Neural cell (in vitro differentiated cells): ENCODE data around the gene SKIDA1. TPM values are rescaled to one million over a fixed set of nuclear protein-coding genes. Genes with fewer than 3 reads are reported as not detected.

Experiments used
- H2AFZ ChIP-seq: fragments of 200-600, 300-800 bp; sonication (generic), shearing (Covaris generic); 2 replicates; pipeline ENCODE4 v1.6.0; 2014; ENCODE audit warnings: low read depth, mild to moderate bottlenecking, antibody characterized with exemption, low read length, moderate library complexity
- H3F3A ChIP-seq: fragments of 200-600 bp; shearing (Covaris generic); 2 replicates; pipeline ENCODE4 v1.6.1; 2016; ENCODE audit warnings: mild to moderate bottlenecking, moderate library complexity, mixed read lengths, antibody characterized with exemption, low read length; ENCODE audit not compliant: insufficient read depth, poor library complexity, severe bottlenecking
- H3K27ac ChIP-seq: fragments of 200-600, 300-800 bp; sonication (generic), shearing (Covaris generic); 2 replicates; pipeline ENCODE4 v1.5.1; 2014; ENCODE audit warnings: mild to moderate bottlenecking, low read length, moderate library complexity
- H3K27me3 ChIP-seq: fragments of 300-800, 200-600 bp; sonication (generic), shearing (Covaris generic); 2 replicates; pipeline ENCODE4 v1.6.0; 2014; ENCODE audit warnings: mild to moderate bottlenecking, low read depth, low read length, moderate library complexity; ENCODE audit not compliant: insufficient read depth
- H3K36me3 ChIP-seq: fragments of 300-800, 200-600 bp; sonication (generic), shearing (Covaris generic); 2 replicates; pipeline ENCODE4 v1.5.1; 2014; ENCODE audit warnings: mild to moderate bottlenecking, antibody characterized with exemption, low read length, moderate library complexity; ENCODE audit not compliant: insufficient read depth
- H3K4me2 ChIP-seq: fragments of 300-800, 200-600 bp; sonication (generic), shearing (Covaris generic); 2 replicates; pipeline ENCODE4 v1.6.0; 2014; ENCODE audit warnings: mild to moderate bottlenecking, low read length
- H3K4me3 ChIP-seq: fragments of 300-800, 200-600 bp; sonication (generic), shearing (Covaris generic); 2 replicates; pipeline ENCODE4 v1.5.1; 2014; ENCODE audit warnings: mild to moderate bottlenecking, low read length, moderate library complexity
- H3K79me2 ChIP-seq: fragments of 200-600 bp; shearing (Covaris generic); replicated peaks from 2 replicates; pipeline ENCODE4 v1.6.0; 2014; ENCODE audit warnings: mild to moderate bottlenecking, low read length, moderate library complexity; ENCODE audit not compliant: insufficient read depth
- H3K9ac ChIP-seq: fragments of 300-800, 200-600 bp; sonication (generic), shearing (Covaris generic); 2 replicates; pipeline ENCODE4 v1.6.1; 2016; ENCODE audit warnings: mild to moderate bottlenecking, low read length, mixed read lengths
- H3K9me2 ChIP-seq: fragments of 200-600 bp; shearing (Covaris generic); 2 replicates; pipeline ENCODE4 v1.6.1; 2016; ENCODE audit warnings: mild to moderate bottlenecking, low read length, mixed read lengths; ENCODE audit not compliant: insufficient read depth
- H3K9me3 ChIP-seq: fragments of 200-600, 300-800 bp; sonication (generic), shearing (Covaris generic); 2 replicates; pipeline ENCODE4 v1.6.1; 2016; ENCODE audit warnings: mild to moderate bottlenecking, mixed run types, low read length, moderate library complexity, mixed read lengths
- H4K20me1 ChIP-seq: fragments of 200-600 bp; shearing (Covaris generic); 2 replicates; pipeline ENCODE4 v1.6.1; 2016; ENCODE audit warnings: mild to moderate bottlenecking, mixed run types; ENCODE audit not compliant: insufficient read depth
- CTCF ChIP-seq: fragments of 450-650 bp; IDR thresholded peaks from 2 replicates; pipeline ENCODE4 v1.5.1; 2014; ENCODE audit warnings: antibody characterized with exemption, mild to moderate bottlenecking, moderate library complexity; ENCODE audit not compliant: poor library complexity, severe bottlenecking
- EP300 ChIP-seq: fragments of 450-650 bp; conservative IDR thresholded peaks from 2 replicates; pipeline ENCODE4 v1.6.1; 2014; ENCODE audit warnings: antibody characterized with exemption, mild to moderate bottlenecking, moderate library complexity; ENCODE audit not compliant: poor library complexity, severe bottlenecking
- EZH2 ChIP-seq: fragments of 200-600, 300-800 bp; shearing (Covaris generic), sonication (generic); IDR thresholded peaks from 2 replicates; pipeline ENCODE4 v1.6.1; 2014; ENCODE audit warnings: antibody characterized with exemption, low read length, borderline replicate concordance, mild to moderate bottlenecking; ENCODE audit not compliant: insufficient read depth, poor library complexity, severe bottlenecking
- MXI1 ChIP-seq: fragments of 450-650 bp; conservative IDR thresholded peaks from 2 replicates; pipeline ENCODE4 v1.6.1; 2014; ENCODE audit warnings: antibody characterized with exemption, mild to moderate bottlenecking; ENCODE audit not compliant: poor library complexity, severe bottlenecking
- POLR2AphosphoS5 ChIP-seq: IDR thresholded peaks from 2 replicates; pipeline ENCODE4 v1.6.1; 2012
- RAD21 ChIP-seq: fragments of 450-650 bp; conservative IDR thresholded peaks from 2 replicates; pipeline ENCODE4 v1.6.1; 2014; ENCODE audit warnings: antibody characterized with exemption, mild to moderate bottlenecking, moderate library complexity
- REST ChIP-seq: IDR thresholded peaks from 2 replicates; pipeline ENCODE4 v1.6.1; 2012; ENCODE audit warnings: borderline replicate concordance
- SMC3 ChIP-seq: fragments of 450-650 bp; conservative IDR thresholded peaks from 2 replicates; pipeline ENCODE4 v1.6.1; 2014; ENCODE audit warnings: antibody characterized with exemption, mild to moderate bottlenecking, moderate library complexity; ENCODE audit not compliant: poor library complexity
- TAF1 ChIP-seq: IDR thresholded peaks from 2 replicates; pipeline ENCODE4 v1.6.1; 2012; ENCODE audit warnings: low read depth
- polyA plus RNA-seq: library from polyadenylated mRNA; depleted of rRNA; stranded (reverse); fragments of >200 nt; gene quantifications from 2 replicates; pipeline ENCODE4 v1.2.3, GENCODE V29; 2014

Gene SKIDA1
- polyA plus RNA-seq, 1 donor from 2014 or later = 3.7 TPM

GRCh38 chr10:21487416-21488180 is 37.9 kb downstream of the SKIDA1 start:
- H3K36me3 ChIP-seq = no peaks in the 10 kb centered on the region
- no peaks in the 10 kb centered on the region for H4K20me1 ChIP-seq
- H3K4me3 ChIP-seq = no peak overlapping the region
- no peak overlapping the region for H3K9ac ChIP-seq
- H3K9me3 ChIP-seq = no peaks in the 10 kb centered on the region
- no peak overlapping the region for H3K4me2 ChIP-seq
- H2AFZ ChIP-seq = no peak overlapping the region
- no peaks in the 10 kb centered on the region for H3K27me3 ChIP-seq
- H3K9me2 ChIP-seq = no peaks in the 10 kb centered on the region
- H3F3A ChIP-seq = no peaks in the 10 kb centered on the region
- TF ChIP-seq RAD21 = no peak
- no peak for TF ChIP-seq MXI1
- TF ChIP-seq CTCF = no peak
- no peak for TF ChIP-seq POLR2AphosphoS5
- TF ChIP-seq SMC3 = no peak
- TF ChIP-seq TAF1 = no peak
- no peak for TF ChIP-seq EZH2
- TF ChIP-seq EP300 = no peak
- no peak for TF ChIP-seq REST
- H3K79me2 ChIP-seq = no peaks in the 10 kb centered on the region
- no peak overlapping the region for H3K27ac ChIP-seq

GRCh38 chr10:21482821-21483220 is 42.7 kb downstream of the SKIDA1 start:
- Histone ChIP-seq H3K27me3 (no peaks in the 10 kb centered on the region), H3K4me3 (no peak overlapping the region), H3K79me2 (no peaks in the 10 kb centered on the region), H3K36me3 (no peaks in the 10 kb centered on the region), H3K27ac (no peak overlapping the region), H2AFZ (no peak overlapping the region), H4K20me1 (no peaks in the 10 kb centered on the region), H3K9me2 (no peaks in the 10 kb centered on the region), H3K4me2 (no peak overlapping the region), H3K9me3 (no peaks in the 10 kb centered on the region), H3K9ac (no peak overlapping the region), H3F3A (no peaks in the 10 kb centered on the region)
- TF ChIP-seq POLR2AphosphoS5 = no peak
- TF ChIP-seq REST = no peak
- no peak for TF ChIP-seq RAD21
- TF ChIP-seq TAF1 = no peak
- no peak for TF ChIP-seq MXI1
- no peak for TF ChIP-seq EZH2
- no peak for TF ChIP-seq EP300
- TF ChIP-seq SMC3 = no peak
- no peak for TF ChIP-seq CTCF
